K562 (cell line): Measurements from ENCODE around the gene DCAF10. TPM values are rescaled to one million over a fixed set of nuclear protein-coding genes. Genes with fewer than 3 reads are reported as not detected.

Experiments used
- ATAC-seq: fragments of 200-7000 bp; cut with Tn5 transposase; 3 replicates; pipeline ENCODE4 v1.9.1; 2020; ENCODE audit warnings: moderate library complexity
- Bru-seq: library from RNA; stranded (reverse); fragments of 400-500 nt; gene quantifications from one replicate; lab custom pipeline; 2021; lab: Mats Ljungman, UMichigan
- BruChase-seq, 2 experiments: library from RNA; stranded (reverse); fragments of 400-500 nt; gene quantifications; one replicate each; lab custom pipeline; 2021; lab: Mats Ljungman, UMichigan
- BruUV-seq: library from RNA; stranded (reverse); fragments of 400-500 nt; replicated peaks from 2 replicates; lab custom pipeline; 2021; lab: Mats Ljungman, UMichigan
- CTCF ChIA-PET: fragments of 300-600 bp; formaldehyde crosslinking; extraction: SDS; loops from one replicate; lab custom pipeline; 2021; ENCODE audit warnings: low intra/inter-chr PET ratio; lab: Yijun Ruan, JAX
- POLR2A ChIA-PET: fragments of 300-600, 350-650 bp; sonication (Branson Sonifier 250); formaldehyde crosslinking; extraction: SDS; loops from one replicate; lab custom pipeline; 2021; ENCODE audit warnings: antibody characterized with exemption, inconsistent platforms; lab: Yijun Ruan, JAX
- DNase-seq, 4 experiments: peaks; one replicate each; pipeline versions ENCODE4 v3.0.0 to v3.0.0-alpha.2; 2011 to 2018; ENCODE audit warnings: low spot score in 3 of 4, mixed read lengths in 3 of 4; ENCODE audit errors: extremely low read depth in 1 of 4
- FAIRE-seq: peaks from 2 replicates; lab custom pipeline; 2011; peaks lifted over from hg19 to GRCh38; lab: Jason Lieb, UNC
- H2AFZ ChIP-seq: 2 replicates; pipeline ENCODE4 v1.6.0; 2011; ENCODE audit warnings: low read depth, low read length, control low read depth, inconsistent platforms
- H3K27ac ChIP-seq: fragments of 200-600 bp; 3 replicates; pipeline ENCODE4 v1.8.0; 2011; ENCODE audit warnings: low read depth, mild to moderate bottlenecking, control low read depth, inconsistent platforms, low read length, moderate library complexity, mixed read lengths; ENCODE audit errors: extremely low read depth
- H3K27me3 ChIP-seq, 2 experiments: fragments of 300-600 bp in 1 of 2; 2 replicates in 1 of 2; 3 replicates in 1 of 2; pipeline versions ENCODE4 v1.6.0 to v1.8.0; 2011; ENCODE audit warnings: inconsistent platforms in 2 of 2, low read length in 2 of 2, mild to moderate bottlenecking in 1 of 2, mixed read lengths in 1 of 2, moderate library complexity in 1 of 2; ENCODE audit not compliant: control insufficient read depth in 2 of 2, insufficient read depth in 2 of 2
- H3K36me3 ChIP-seq: fragments of 300-600 bp; 3 replicates; pipeline ENCODE4 v1.8.0; 2011; ENCODE audit warnings: mild to moderate bottlenecking, low read length, inconsistent platforms; ENCODE audit not compliant: control insufficient read depth, insufficient read depth
- H3K4me1 ChIP-seq, 2 experiments: fragments of 200-600 bp in 1 of 2; replicated peaks in 1 of 2; 2 replicates in 1 of 2; 3 replicates in 1 of 2; pipeline versions ENCODE4 v1.5.1 to v1.8.0; 2011; ENCODE audit warnings: inconsistent platforms in 2 of 2, low read length in 2 of 2, mild to moderate bottlenecking in 1 of 2, mixed read lengths in 1 of 2, moderate library complexity in 1 of 2; ENCODE audit not compliant: control insufficient read depth in 2 of 2, insufficient read depth in 2 of 2
- H3K4me2 ChIP-seq: 2 replicates; pipeline ENCODE4 v1.6.1; 2011; ENCODE audit warnings: low read length, control low read depth, inconsistent platforms, mixed read lengths; ENCODE audit not compliant: insufficient read depth
- H3K4me3 ChIP-seq: fragments of 200-600 bp; sonication (generic), shearing (Covaris generic); 2 replicates; pipeline ENCODE4 v1.5.1; 2016; ENCODE audit warnings: control low read depth, inconsistent platforms
- H3K79me2 ChIP-seq: fragments of 200-600 bp; 3 replicates; pipeline ENCODE4 v1.8.0; 2011; ENCODE audit warnings: low read length, inconsistent platforms; ENCODE audit not compliant: control insufficient read depth, insufficient read depth
- H3K9ac ChIP-seq, 2 experiments: 2 replicates each; pipeline versions ENCODE4 v1.6.0 to v1.6.1; 2011; ENCODE audit warnings: low read depth in 2 of 2, low read length in 2 of 2, control low read depth in 1 of 2, inconsistent platforms in 1 of 2, mild to moderate bottlenecking in 1 of 2, mixed read lengths in 1 of 2; ENCODE audit not compliant: insufficient read depth in 1 of 2
- H3K9me1 ChIP-seq: one replicate; pipeline ENCODE4 v1.6.0; 2011; ENCODE audit warnings: inconsistent platforms, mild to moderate bottlenecking, low read length, moderate library complexity; ENCODE audit not compliant: control insufficient read depth, insufficient read depth
- H3K9me3 ChIP-seq: replicated peaks from 2 replicates; pipeline ENCODE4 v1.5.1; 2011; ENCODE audit warnings: low read depth, low read length, inconsistent platforms; ENCODE audit not compliant: control insufficient read depth, insufficient read depth
- H4K20me1 ChIP-seq: replicated peaks from 2 replicates; pipeline ENCODE4 v1.6.1; 2011; ENCODE audit warnings: low read length, inconsistent platforms, mixed read lengths; ENCODE audit not compliant: control insufficient read depth, insufficient read depth
- CHCHD3 ChIP-seq: fragments of 250-450 bp; sonication (Bioruptor Pico); IDR thresholded peaks from 2 replicates; pipeline ENCODE4 v2.1.2; 2022; ENCODE audit warnings: mild to moderate bottlenecking
- ETV1 ChIP-seq: fragments of 450-650 bp; conservative IDR thresholded peaks from 2 replicates; pipeline ENCODE4 v1.6.1; 2016; ENCODE audit warnings: missing genetic modification characterization, control low read depth, low read depth, missing compliant biosample characterization
- HNRNPH1 ChIP-seq: fragments of 200-400 bp; formaldehyde crosslinking; optimal IDR thresholded peaks from 2 replicates; pipeline ENCODE3; 2017; ENCODE audit warnings: low read depth, mild to moderate bottlenecking, low read length, moderate library complexity
- HNRNPLL ChIP-seq: fragments of 200-400 bp; formaldehyde crosslinking; IDR thresholded peaks from 2 replicates; pipeline ENCODE4 v1.6.1; 2017; ENCODE audit warnings: low read length, low read depth, mild to moderate bottlenecking; ENCODE audit not compliant: poor library complexity, severe bottlenecking
- PML ChIP-seq: IDR thresholded peaks from 2 replicates; pipeline ENCODE4 v1.6.1; 2012; ENCODE audit warnings: low read length, inconsistent platforms
- SMAD4 ChIP-seq: fragments of 250-450 bp; sonication (Bioruptor Pico); conservative IDR thresholded peaks from 2 replicates; pipeline ENCODE4 v1.8.0; 2021; ENCODE audit warnings: inconsistent platforms, mild to moderate bottlenecking, moderate library complexity
- SUPT5H ChIP-seq: fragments of 450-650 bp; IDR thresholded peaks from 2 replicates; pipeline ENCODE4 v1.6.1; 2016
- TOE1 ChIP-seq, 2 experiments: fragments of 450-650 bp in 1 of 2; sonication (generic) in 1 of 2; formaldehyde crosslinking in 1 of 2; IDR thresholded peaks; 2 replicates each; pipeline versions ENCODE4 v1.7.1 to v1.8.0; 2016 to 2022; ENCODE audit warnings: borderline replicate concordance in 2 of 2, mild to moderate bottlenecking in 2 of 2, antibody characterized with exemption in 1 of 2, inconsistent platforms in 1 of 2, low read depth in 1 of 2, missing genetic modification reagents in 1 of 2, moderate library complexity in 1 of 2
- ZNF217 ChIP-seq: sonication (generic); formaldehyde crosslinking; IDR thresholded peaks from 2 replicates; pipeline ENCODE4 v1.8.0; 2022; ENCODE audit warnings: mild to moderate bottlenecking, missing genetic modification reagents
- ZNF79 ChIP-seq: fragments of 250-450 bp; sonication (Bioruptor Pico); IDR thresholded peaks from 2 replicates; pipeline ENCODE4 v1.4.0; 2020; ENCODE audit warnings: low read depth, mild to moderate bottlenecking, moderate library complexity
- WGBS: fragments of 100-300 bp; shearing (Covaris generic); methylation state at CpG from one replicate; pipeline ENCODE4 v1.1.6; 2016; ENCODE audit warnings: low coverage, mixed read lengths; ENCODE audit not compliant: insufficient coverage; ENCODE audit errors: missing lambda C conversion rate; 5-methylcytosine and 5-hydroxymethylcytosine counted together
- in situ Hi-C: fragments of 300-500 bp; cut with MboI; formaldehyde crosslinking; loops from 4 replicates; pipeline ENCODE4 v1.15.0; 2018; ENCODE audit warnings: inconsistent platforms, mixed read lengths
- intact Hi-C: fragments of 100-400 bp; cut with micrococcal nuclease; formaldehyde crosslinking; loops from 2 replicates; pipeline ENCODE4 v1.14.2; 2022
- long read RNA-seq, 3 experiments: library from polyadenylated mRNA in 2 of 3; library from RNA in 1 of 3; unstranded in 2 of 3; stranded (forward) in 1 of 3; transcript quantifications; one replicate each; pipeline ENCODE4 v2.0.0, GENCODE V29; 2019 to 2022
- polyA minus RNA-seq, 3 experiments: library from RNA; depleted of rRNA, polyadenylated mRNA; stranded (reverse); fragments of >200 nt; gene quantifications; 2 replicates each; pipeline ENCODE4 v1.2.3, GENCODE V29; 2011
- polyA plus RNA-seq, 8 experiments: library from polyadenylated mRNA; depleted of rRNA in 4 of 8; stranded (reverse) in 5 of 8; unstranded in 3 of 8; fragments of >200 nt; fragmentation: Nextera tagmentation in 2 of 8; fragmentation: Illumina TruSeq in 1 of 8; extraction: Ambion mirVana in 2 of 8; extraction: Trizol in 1 of 8; gene quantifications; 2 replicates each; pipeline versions ENCODE4 v1.2.1 to v1.2.3, GENCODE V29; 2011 to 2014; ENCODE audit warnings: inconsistent platforms in 1 of 8, missing spikeins in 1 of 8
- total RNA-seq, 7 experiments: library from RNA; depleted of rRNA in 6 of 7; stranded (reverse); fragments of >200 nt in 6 of 7; fragmentation: Illumina TruSeq in 2 of 7; extraction: Trizol in 2 of 7; gene quantifications; 2 replicates each; pipeline versions ENCODE4 v1.2.1 to v1.2.3, GENCODE V29; 2011 to 2021; ENCODE audit warnings: low replicate concordance in 1 of 7

Gene DCAF10, protein sequence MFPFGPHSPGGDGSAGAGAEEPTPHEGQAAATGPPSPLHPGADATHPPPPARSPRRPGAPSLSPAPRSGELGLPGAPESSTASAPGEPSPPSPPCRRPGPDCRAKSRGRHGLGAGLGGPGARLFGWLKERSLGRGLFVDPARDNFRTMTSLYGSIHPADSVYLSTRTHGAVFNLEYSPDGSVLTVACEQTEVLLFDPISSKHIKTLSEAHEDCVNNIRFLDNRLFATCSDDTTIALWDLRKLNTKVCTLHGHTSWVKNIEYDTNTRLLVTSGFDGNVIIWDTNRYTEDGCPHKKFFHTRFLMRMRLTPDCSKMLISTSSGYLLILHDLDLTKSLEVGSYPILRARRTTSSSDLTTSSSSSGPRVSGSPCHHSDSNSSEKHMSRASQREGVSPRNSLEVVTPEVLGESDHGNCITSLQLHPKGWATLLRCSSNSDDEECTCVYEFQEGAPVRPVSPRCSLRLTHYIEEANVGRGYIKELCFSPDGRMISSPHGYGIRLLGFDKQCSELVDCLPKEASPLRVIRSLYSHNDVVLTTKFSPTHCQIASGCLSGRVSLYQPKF
- 24.3 and 38.6 TPM in 2 replicates for total RNA-seq (2011; cell fraction: chromatin; rRNA removed; ENCODE audit: low replicate concordance)
- total RNA-seq (2011; cell fraction: nucleolus; rRNA removed), result 17.5 and 24.1 TPM in 2 replicates
- 29.1 and 45.7 TPM in 2 replicates for total RNA-seq (2011; cell fraction: nucleoplasm; rRNA removed)
- 9.4 and 12.5 TPM in 2 replicates for total RNA-seq (2014; rRNA removed)
- total RNA-seq (2014; rRNA removed; fragmentation: Illumina TruSeq; extraction: Trizol), result 18.8 and 21.0 TPM in 2 replicates
- 16.5 and 16.9 TPM in 2 replicates for total RNA-seq (2015; rRNA removed; fragmentation: Illumina TruSeq; extraction: Trizol)
- 21.1 and 21.4 TPM in 2 replicates for total RNA-seq (2021)
- polyA plus RNA-seq (2011; rRNA removed), result 40.1 and 52.5 TPM in 2 replicates
- 15.5 and 24.1 TPM in 2 replicates for polyA plus RNA-seq (2011; cell fraction: cytosol; rRNA removed)
- 22.8 and 31.0 TPM in 2 replicates for polyA plus RNA-seq (2011; cell fraction: nucleus; rRNA removed)
- polyA plus RNA-seq (2012), result 16.4 and 18.8 TPM in 2 replicates
- 19.6 and 20.4 TPM in 2 replicates for polyA plus RNA-seq (2014; fragmentation: Illumina TruSeq; extraction: Trizol)
- polyA plus RNA-seq (2014; fragmentation: Nextera tagmentation; extraction: Ambion mirVana), result 1 to 10 TPM; 6.8 to 7.4 TPM
- polyA plus RNA-seq (2014; rRNA removed), result 12.5 and 18.9 TPM in 2 replicates
- 81.9 and 89.5 TPM in 2 replicates for polyA minus RNA-seq (2011; rRNA and poly(A)+ RNA removed)
- 22.8 and 24.7 TPM in 2 replicates for polyA minus RNA-seq (2011; cell fraction: cytosol; rRNA and poly(A)+ RNA removed)
- 18.2 and 30.4 TPM in 2 replicates for polyA minus RNA-seq (2011; cell fraction: nucleus; rRNA and poly(A)+ RNA removed)
- Bru-seq, nascent RNA, result percentile 81 among the genes with signal in this experiment
- percentile 84 among the genes with signal in this experiment for BruChase-seq, experiment 1, labeled RNA remaining after a 2-hour chase
- percentile 83 among the genes with signal in this experiment for BruChase-seq, experiment 2, labeled RNA remaining after a 6-hour chase
- long read RNA-seq, experiment 1, transcript DCAF10-202 (7 exons, 3,862 nt), result major isoform, 85 of 265 reads
- long read RNA-seq, experiment 1, partial matches to known transcripts, result 7 of 265 reads
- long read RNA-seq, experiment 1, other reads (novel, unspliced or antisense), result 173 of 265 reads
- long read RNA-seq, experiment 2, transcript DCAF10-202 (7 exons, 3,862 nt), result major isoform, 5 of 31 reads
- long read RNA-seq, experiment 2, partial matches to known transcripts, result 4 of 31 reads
- long read RNA-seq, experiment 2, other reads (novel, unspliced or antisense), result 22 of 31 reads
- long read RNA-seq, experiment 3, transcript DCAF10-202 (7 exons, 3,862 nt), result major isoform, 6 of 22 reads
- long read RNA-seq, experiment 3, partial matches to known transcripts, result 4 of 22 reads
- long read RNA-seq, experiment 3, other reads (novel, unspliced or antisense), result 12 of 22 reads

DNA sequence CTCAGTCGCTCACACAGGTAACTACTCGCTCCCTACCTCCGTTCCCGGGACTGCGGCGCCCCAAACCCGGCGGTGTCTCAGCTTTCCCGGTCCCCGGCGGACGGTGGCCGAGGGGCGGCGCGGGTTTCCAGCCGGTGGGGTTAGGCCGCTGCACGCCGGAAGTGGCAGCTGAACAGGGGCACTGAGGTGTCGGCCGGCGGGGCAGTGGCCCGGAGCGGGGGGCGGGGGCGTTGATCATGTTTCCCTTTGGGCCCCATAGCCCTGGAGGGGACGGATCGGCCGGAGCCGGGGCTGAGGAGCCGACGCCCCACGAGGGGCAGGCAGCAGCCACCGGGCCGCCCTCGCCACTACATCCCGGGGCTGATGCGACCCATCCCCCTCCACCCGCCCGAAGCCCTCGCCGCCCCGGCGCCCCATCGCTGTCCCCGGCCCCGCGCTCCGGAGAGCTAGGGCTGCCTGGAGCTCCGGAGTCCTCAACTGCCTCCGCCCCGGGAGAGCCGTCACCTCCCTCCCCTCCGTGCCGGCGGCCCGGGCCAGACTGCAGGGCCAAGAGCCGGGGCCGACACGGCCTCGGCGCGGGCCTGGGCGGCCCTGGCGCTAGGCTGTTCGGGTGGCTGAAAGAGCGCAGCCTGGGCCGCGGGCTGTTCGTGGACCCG, at the start of gene DCAF10:
TSS of gene DCAF10 (plus strand) at position 167 of the 656 bp plus-strand sequence. CDS start at position 237, 70 bp downstream.
- CTCF ChIA-PET, result interaction anchor here (0.6 kb wide), 1 partner anchor 34 kb away, joined by 3 read pairs; no protein-coding TSS in a partner anchor
- TF ChIP-seq HNRNPLL (peak; percentile 68), CHCHD3 (CRISPR knock-in tag) (peak; percentile 47; the same call in 1 of the 2 replicates), ZNF217 (CRISPR knock-in tag) (no peak), TOE1 (IDR thresholded peaks at IDR 0.05; ENCODE audit: borderline replicate concordance) (peak; percentile 90), TOE1 (CRISPR knock-in tag; IDR thresholded peaks at IDR 0.05; ENCODE audit: borderline replicate concordance, low read depth) (0 out of 2 replicates have a peak, but pooled peaks have one; percentile 19), SUPT5H (peak; percentile 93), ETV1 (tag) (peak; percentile 88), HNRNPH1 (no peak), SMAD4 (CRISPR knock-in tag) (peak; percentile 92), ZNF79 (peak; percentile 51; the same call in 1 of the 2 replicates), PML (peak; percentile 72; the same call in 1 of the 2 replicates)

More for the DNA sequence above, at the start of gene DCAF10:
- WGBS, result 0% methylated on average over 48 of the region's 72 CpGs
- Histone ChIP-seq H3K27me3 (no peaks in the 10 kb centered on the region), H3K27ac (peak within 1 kb of the TSS; percentile 85), H3K4me1 (peaks cover 8 to 17% of the 10 kb centered on the region in 2 experiments; a peak in 4 of 5 replicates), H3K79me2 (peaks cover 63% of the 10 kb centered on the region), H2AFZ (peak within 1 kb of the TSS; percentile 99), H3K9ac (peak within 1 kb of the TSS; percentile 93 to 99), H3K36me3 (peaks cover 11% of the 10 kb centered on the region; the same call in 1 of the 3 replicates), H3K9me3 (no peaks in the 10 kb centered on the region), H3K4me3 (peak within 1 kb of the TSS; percentile 92), H3K9me1 (no peaks in the 10 kb centered on the region), H3K4me2 (peak within 1 kb of the TSS; percentile 99), H4K20me1 (0 out of 2 replicates have a peak, but pooled peaks cover 5% of the 10 kb centered on the region)
- POLR2A ChIA-PET, result interaction anchor here (0.5 to 2.0 kb wide), 13 partner anchors 8 to 266 kb away, joined by 3 to 14 read pairs (median 3); partner anchors contain the start of genes EXOSC3 and TOMM5
- peak; percentile 90 to 95 (median 94) for DNase-seq
- intact Hi-C loops (loop anchor here (5.0 kb wide), 2 partner anchors 42 to 102 kb away; partner anchors contain the start of gene SLC25A51), in situ Hi-C loops (no loop called here)
- peak; percentile 84 for ATAC-seq
- FAIRE-seq, result no peak
- BruUV-seq, result no TSS peak
